ENCODE data around the gene NBPF12.
"Not testable (repeated sequence)": the region's sequence is repeated elsewhere in the genome, so short reads cannot be mapped to it uniquely, and the experiment has no call there.

DNA sequence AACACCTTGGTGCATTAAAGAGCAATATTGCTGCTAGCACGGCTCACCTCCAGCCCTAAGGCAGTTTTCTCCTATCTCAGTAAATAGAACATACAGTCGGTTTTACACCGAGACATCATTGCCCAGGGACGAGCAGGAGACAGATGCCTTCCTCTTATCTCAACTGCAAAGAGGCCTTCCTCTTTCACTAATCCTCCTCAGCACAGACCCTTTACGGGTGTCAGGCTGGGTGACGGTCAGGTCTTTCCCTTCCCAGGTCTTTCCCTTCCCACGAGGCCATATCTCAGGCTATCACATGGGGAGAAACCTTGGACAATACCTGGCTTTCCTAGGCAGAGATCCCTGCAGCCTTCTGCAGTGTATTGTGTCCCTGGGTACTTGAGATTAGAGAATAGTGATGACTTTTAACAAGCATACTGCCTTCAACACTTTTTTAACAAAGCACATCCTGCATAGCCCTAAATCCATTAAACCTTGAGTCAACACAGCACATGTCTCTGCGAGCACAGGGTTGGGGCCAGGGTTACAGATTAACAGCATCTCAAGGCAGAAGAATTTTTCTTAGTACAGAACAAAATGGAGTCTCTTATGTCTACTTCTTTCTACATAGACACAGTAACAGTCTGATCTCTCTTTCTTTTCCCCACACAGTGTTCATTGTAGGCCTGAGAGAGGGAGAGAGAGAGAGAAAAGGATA lies 30.4 kb upstream of the NBPF12 start:
- TF ChIP-seq, protein P1, sequence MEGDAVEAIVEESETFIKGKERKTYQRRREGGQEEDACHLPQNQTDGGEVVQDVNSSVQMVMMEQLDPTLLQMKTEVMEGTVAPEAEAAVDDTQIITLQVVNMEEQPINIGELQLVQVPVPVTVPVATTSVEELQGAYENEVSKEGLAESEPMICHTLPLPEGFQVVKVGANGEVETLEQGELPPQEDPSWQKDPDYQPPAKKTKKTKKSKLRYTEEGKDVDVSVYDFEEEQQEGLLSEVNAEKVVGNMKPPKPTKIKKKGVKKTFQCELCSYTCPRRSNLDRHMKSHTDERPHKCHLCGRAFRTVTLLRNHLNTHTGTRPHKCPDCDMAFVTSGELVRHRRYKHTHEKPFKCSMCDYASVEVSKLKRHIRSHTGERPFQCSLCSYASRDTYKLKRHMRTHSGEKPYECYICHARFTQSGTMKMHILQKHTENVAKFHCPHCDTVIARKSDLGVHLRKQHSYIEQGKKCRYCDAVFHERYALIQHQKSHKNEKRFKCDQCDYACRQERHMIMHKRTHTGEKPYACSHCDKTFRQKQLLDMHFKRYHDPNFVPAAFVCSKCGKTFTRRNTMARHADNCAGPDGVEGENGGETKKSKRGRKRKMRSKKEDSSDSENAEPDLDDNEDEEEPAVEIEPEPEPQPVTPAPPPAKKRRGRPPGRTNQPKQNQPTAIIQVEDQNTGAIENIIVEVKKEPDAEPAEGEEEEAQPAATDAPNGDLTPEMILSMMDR (IDR thresholded peaks at IDR 0.05): not testable (repeated sequence)
- not testable (repeated sequence) for TF ChIP-seq ZFX (IDR thresholded peaks at IDR 0.05; ENCODE audit: borderline replicate concordance)

Data from 22Rv1 (cell line).